GM21619 (cell line): ENCODE measurements around the gene ADAMTS17.

Experiments used
- ATAC-seq: cut with Tn5 transposase; IDR thresholded peaks from one replicate; pipeline ENCODE4 v1.9.1; 2021; ENCODE audit not compliant: unreplicated experiment

ADAMTS17 gene

DNA sequence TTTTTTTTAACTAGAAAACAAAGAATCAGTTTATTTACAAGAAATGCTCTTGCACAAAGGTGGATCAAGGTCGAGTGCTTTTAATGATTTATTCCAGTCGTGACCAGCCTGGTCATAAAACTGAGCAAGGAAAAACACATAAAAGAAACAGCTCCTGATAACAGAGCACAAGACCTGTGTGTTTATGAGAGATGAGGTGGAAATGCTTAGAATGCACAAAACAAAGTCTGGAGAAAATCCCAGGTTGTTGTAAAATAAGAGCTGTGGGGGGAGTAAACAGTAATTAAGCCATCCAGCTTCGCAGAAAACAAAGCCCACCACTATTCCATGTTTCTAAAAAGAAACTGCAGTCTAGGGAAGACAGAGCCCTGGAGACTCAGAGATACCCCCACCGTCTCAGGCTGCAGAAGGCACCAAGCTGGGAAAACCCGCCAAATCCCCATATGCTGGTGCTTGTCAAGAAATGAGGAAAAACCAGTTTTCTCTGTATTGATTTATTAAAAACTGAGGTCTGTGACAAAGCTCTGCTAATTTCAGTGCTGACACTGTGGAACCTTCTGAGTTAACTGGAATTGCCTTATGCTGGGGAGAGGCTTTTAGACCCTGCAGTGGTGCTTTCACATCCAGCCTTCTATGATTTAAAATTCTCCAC, 139.3 kb downstream of the ADAMTS17 start:
- no peak for ATAC-seq

DNA sequence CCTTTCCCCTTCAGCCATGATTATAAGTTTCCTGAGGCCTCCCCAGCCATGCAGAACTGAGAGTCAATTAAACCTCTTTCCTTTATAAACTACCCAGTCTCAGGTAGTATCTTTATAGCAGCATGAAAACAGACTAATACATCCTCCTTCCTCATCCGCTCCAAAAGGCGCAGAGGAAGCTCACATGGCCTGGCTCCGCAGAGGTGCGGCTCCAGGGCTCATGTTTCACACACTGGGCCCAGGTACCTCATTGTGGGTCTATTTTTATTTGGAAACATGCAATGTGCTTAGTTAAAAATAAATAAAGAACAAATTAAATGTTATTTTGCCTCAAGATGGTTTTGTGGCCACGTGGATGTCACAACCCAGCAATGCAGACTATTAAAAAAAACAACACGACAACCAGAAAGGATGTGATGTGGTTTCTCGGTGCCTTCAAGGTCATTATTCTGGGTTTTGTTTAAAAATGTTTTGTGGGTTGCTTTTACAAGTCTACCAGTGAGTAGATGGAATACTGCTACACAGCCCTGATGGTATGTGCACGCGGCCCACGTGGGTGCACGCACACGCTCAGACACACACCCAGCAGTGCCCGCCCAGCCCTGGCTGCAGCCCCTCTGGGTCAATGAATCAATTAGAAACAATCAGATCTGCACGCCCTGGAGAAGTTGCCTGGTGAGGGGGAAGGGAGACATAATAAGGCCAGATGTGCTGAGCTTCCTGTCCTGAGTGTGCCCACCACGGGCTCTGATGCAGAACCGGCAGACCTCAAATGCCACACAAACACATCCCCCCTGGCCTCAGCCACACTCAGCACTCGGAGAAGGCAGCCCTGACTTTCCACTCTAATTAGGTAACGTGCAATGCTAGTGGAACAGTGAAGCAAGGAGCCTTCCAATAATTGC, 140.1 kb downstream of the ADAMTS17 start:
- ATAC-seq: no peak

DNA sequence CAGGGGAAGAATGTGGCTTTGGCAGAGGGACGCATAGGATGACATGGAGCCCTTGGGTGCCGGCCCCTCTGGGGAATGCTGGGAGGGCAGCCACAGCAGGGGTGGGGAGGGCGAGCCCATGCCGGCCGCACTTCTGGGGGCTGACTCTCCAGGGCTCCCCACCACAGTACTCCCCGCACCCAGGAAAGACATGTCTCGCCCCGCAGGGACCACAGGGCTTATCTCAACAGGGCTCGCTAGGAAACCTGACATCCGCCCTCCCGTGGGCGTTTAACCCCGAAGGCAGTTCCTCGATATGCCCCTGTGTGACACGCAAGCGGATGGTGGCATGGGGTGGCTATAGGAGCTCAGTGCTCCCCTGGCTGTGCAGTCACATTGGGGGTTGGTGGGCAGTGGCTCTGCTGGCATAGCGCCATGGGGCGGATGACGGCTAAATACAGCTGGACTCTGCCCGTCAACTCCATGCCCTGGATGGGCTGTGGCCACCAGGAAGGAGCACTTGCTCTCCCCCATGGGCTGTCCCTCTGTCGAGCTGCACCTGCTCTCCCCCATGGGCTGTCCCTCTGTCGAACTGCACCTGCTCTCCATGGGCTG, 141.4 kb downstream of the ADAMTS17 start:
- ATAC-seq: no peak

DNA sequence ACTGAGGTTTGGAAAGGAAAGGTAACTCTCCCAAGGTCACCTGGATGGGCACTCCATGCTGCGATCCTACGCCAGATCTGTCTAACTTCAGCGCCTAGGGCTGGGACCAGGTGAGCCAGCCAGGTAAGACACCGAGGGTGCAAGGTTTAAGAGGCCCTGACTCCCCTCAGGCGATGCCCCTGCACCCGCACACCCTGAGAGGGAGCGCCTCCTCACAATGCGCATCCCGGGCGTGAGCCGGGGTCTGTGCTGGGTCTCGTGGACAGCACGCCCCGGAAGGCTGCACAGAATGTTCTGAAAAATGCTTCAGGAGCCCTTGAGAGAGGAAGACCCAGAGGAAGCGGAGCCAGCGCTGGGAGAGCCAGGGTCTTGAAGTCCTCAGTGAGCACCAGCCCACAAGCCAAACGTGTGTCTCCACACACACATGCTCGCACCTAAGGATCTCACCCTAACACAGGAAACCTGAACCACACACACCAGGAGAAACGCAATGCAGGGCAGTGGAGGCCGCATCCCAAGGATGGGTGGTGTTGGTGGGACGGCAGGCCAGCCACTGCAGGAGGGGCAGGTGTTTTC, 142.0 kb downstream of the ADAMTS17 start:
- no peak for ATAC-seq

DNA sequence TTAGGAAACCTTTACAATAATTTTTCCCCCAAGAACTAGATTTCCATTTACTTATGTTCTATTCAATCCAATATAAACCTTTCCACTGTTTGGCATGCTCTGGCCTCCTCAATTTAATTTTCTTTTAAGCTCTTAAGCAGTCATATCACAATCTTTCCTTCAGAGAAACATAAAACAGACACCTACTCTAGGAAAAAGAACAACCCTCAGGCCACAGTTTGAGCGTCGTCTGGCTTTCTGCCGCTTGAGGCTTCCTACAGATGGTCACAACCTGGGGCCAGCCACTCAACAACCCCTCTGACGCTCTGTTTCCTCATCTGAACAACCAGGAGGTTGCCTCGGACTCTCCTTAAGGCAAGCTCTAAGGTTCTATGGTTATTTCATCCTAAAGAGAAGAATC, 143.3 kb downstream of the ADAMTS17 start:
- ATAC-seq: no peak

DNA sequence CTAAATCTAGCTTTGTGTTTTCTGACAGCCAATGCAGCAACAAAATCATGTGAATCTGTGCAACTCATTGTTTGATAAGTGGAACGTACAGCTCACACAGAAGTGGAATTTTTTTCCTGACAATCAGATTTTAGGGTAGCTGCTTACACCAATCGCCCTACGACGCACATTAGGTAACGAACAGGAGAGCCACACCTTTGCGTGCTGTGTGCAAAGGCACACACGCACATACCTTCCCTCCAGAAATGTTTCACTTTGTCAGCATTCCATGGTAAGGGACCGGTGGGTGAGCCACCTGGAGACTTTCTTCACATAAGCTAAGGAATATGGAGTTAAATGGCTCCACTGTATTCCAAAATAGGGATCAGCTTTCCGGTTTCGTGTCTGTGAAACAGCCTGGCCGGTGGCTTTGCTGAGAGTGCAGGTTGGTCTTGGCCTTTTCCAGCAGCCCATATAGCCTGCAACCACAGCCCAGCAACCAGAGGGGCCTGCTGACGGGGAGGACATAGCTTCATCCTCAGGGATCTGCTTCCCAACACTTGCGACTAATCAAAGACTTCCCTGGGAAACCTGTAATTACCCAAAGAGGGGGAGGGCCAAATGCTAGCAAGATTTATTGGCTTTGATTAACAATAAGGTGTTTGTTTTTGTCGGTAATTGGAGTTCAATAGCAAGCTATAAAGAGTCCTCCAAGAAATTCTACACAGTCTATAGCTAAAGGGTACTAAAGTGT, 145.3 kb downstream of the ADAMTS17 start:
- no peak for ATAC-seq

DNA sequence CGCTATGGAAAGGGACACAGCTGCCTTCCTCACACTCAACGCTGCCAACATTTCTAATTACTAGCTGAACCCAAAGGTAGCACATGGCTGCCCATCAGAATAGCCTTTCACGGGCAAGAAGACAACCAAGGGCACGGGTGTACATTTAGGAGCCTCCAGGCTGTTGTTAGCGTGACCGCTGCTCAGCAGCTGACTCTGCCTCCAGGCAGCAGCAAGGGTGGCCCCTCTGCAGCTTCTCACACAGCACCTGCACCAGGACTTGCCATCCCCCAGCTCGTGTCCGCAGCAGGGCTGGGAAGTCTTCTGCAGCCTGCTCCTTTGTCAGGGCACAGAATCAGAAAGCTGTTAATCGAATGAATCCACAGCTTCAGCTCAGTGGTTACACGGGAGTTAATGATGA, 146.8 kb downstream of the ADAMTS17 start:
- ATAC-seq: no peak

DNA sequence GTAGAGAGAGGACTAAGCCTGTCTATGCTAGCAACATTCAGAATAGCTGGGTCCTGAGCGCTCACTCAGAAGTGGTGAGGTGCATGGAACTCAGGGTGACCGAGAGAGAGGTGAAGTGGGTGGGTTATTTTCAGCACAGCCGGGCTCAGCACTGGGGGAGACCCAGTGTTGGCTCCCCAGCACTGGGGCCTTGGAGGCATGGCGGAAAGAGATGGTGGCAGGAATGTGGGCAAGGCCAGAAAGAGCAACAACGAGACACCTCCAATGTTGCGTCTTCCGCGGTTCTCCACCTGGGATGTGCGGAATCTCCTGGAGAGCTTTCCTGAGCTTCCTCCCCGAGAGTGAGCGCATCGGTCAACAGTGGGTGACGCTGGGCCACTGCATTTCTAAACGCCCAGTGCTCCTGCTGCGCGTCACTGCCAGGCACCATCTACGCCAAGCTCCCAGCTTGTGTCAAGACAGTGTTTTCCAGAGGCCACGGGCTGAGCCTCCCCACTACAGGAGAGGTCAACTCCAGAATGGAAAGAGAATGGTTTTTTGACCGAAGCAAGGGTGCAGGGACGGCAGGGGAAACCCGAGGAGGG, 148.4 kb downstream of the ADAMTS17 start:
- ATAC-seq: no peak

DNA sequence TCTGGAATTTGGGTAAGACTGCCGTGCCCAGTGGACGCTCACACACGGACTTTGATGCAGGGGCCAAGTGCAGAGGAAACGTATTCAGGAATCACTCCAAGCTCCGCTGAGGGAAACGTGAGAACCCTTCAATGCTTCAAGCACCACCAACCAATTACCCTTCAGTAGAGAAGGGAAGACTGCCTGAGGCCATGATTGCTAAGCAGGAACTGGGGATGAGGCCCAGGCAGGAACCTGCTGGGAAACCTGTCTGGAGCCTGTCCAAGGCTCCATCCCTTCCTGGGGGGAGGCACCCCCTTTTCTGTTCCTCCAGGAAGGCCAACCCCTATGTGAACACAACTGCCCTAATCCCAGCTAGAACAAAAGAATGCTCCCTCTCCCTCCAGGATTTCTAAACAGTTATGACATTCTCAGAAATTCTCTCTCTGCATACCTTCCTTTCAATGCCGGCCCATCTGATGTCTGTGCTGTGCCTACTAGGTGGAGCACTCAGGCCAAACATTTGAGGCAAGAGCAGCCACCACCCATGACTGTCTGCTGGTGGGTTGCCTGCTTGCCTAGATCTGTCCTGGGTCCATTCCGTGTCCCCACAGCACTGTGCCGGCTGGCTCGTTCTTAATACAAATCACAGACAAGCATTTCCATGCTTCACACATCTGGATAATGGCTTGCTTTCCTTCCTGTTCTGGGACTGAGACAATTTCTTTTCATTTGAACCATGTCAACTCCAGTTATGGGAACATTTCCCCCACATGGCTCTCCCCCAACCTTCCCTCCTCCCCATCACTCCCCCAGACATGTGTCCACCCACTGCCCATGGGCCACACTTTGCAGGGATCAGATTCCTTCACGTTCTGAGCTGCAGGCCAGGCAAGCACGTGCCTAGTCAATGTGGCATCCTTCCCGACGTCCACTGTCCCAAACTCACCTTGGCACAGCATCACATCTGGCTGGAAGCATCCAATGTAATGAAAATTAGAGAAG, 149.4 kb downstream of the ADAMTS17 start:
- no peak for ATAC-seq

DNA sequence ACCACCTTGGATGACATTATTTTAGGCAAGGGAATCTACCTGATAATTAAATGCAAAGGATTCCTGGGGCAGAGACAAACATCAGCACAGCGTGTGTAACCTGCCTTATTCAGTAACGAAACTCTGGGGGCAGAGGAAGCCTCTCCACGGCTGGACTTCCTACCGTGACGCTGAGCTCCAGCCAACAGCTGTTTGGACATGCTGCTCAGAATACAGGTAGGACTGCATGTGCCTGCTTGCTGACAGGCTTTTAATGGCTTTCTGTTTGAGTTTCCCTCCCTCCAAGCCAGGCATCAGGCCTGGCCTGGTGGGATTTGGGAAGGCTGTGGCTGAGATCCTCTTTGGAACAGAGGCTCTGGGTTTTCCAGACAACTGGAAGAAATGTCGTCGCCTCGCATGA, 150.6 kb downstream of the ADAMTS17 start:
- no peak for ATAC-seq

DNA sequence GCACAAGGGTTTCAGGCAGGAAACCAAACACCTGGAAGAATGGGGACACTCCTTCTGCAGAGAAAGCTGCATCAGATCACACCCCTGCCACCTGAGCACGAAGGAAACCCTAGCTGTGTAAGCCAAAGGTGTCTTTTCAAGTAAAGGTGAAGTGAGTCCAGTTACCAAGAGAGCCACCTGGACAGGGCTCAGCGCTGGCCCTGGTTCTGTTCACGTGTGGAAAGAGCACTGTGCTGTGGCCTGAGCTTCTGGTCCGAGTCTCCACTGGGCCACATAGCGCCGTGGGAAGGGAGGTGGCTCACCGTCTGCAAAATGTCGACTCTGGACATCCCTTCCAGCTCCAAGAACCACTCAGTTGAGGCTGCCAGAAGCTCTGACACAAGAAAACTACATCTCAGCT, 151.1 kb downstream of the ADAMTS17 start:
- ATAC-seq: no peak

DNA sequence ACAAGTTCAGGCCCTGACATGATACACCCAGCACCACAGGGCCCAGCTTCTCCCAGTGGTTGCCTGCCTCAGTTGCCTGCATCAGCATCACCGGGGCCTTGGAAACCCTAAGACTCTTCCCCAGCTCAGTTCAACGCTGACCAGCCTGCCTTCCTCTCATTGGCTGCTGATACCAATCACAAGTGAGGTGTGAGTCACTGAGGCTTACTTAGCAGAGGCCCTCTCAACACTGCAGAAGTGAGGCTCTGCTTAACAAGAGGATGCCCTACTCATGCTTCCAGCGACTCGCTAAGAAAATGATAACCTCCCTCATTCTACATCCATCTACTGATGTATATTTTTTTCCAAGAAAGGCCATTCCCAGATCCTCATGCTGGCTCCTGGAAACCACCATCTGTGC, 151.9 kb downstream of the ADAMTS17 start:
- no peak for ATAC-seq

DNA sequence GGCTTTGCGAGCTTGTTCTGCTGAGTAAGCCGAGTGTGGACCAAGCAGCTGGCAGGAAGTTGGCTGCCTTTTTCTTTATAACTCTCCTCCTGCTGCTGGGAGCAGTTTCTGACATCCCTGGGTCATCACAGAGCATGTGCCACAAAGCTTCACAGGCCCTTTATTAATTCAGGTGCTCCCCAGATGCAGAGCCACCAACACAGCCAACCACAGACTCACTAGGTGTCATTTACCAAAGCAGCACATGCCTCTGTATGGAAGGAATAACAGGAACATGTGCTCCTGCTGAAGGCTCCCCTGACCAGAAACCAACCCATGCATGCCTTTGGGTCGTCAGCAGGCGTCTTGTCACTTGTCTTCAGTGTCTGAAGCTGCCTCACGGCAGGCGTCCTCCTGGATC, 152.5 kb downstream of the ADAMTS17 start:
- ATAC-seq: no peak

DNA sequence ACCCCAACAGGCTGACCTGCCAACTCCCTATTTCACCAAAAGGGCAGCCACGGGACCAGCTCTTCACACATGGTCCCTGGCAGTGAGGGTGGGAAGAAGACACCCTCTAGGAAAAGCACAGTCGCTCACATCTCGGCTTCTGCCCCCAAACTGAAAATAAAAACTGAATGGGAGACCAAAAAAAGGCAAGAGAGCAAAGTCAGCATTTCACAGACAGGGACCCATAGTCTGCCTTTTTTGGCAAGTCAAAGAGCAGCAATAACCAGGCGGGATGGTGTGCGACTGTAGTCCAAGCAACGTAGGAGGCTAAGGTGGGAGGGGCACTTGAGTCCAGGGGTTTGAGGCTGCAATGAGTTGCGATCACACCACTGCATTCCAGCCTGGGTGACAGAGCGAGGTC, 154.1 kb downstream of the ADAMTS17 start:
- no peak for ATAC-seq

DNA sequence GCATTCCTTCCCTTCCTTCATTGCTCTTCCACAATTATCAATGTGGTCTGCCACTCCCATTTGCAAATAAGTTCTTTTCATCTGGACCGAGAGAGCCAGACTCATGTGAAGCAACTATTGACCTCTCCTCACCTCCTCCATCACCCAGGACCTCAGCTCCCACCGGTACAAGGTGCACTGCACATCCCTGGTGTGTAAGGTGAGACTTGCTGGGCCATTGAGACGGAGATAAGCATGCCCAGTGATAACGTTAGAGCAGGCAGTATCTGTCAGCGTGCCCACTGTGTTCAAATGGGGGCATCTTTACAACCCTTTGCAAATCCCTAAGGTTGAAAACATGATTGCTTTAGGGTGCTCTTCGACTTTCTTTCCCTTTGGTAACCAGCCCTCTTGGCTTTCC, 154.8 kb downstream of the ADAMTS17 start:
- no peak for ATAC-seq

DNA sequence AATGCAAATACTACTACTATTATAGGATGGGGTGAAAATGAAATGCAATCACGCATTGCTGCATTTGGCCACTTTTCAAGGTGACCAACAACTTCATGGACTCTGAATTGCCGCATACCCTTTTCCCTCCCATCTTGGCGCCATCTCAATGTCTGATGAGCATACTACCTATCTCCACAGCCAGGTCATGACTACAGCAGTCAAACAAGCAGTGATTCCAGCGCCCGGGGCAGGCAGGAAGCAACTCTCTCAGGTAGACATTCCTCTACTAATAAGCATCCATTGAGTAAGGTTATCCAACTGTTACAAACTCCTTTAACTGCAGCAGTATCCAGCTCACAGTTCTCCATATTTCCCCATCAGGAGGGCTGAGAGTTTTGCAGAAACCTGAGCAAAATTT, 155.4 kb downstream of the ADAMTS17 start:
- ATAC-seq: no peak

DNA sequence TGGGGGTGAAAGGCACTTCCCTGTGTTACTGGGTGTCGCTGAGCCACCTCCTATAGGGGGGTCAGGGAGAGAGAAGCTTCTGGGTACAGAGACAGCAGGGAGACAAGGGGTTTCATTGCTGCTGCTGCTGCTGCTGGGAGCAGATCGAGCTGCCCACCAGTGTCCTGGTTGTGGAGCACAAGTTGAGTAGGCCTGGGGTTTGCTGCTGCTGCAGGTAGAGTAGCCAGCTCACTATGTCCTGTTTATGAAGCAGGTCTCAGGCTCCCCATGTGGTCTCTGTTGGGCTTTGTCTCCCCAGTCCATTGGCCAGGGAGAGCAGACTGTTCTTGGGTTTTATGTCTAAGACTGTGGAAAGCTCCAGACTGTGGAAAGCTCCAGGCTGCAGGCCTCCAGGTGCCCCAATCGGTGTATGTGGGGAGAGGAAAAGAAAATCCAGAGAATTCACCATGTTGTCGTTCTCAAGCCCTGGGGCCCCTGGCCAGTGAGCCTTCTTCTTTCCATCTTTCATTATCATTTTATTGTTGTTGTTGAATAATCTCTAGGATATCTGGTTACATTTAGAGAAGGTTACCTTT, 157.8 kb downstream of the ADAMTS17 start:
- ATAC-seq: no peak

DNA sequence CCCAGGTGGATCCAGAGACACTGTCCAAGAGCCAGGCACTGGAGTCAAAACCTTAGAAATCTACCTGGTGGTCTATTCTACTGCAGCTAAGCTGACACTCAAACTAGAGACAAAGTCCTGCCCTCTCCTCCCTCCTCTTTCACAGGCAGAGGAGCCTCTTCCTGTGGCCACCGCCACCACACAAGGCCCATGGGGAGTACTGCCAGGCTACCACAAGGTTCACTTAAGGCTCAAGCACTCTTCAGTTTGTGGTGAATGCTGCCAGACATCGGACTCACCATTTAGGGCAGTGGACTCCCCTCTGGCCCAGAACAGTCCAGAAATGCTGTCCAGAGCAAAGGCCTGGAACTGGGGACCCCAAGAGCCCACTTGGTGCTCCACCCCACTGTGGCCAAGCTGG, 160.9 kb downstream of the ADAMTS17 start:
- ATAC-seq: no peak

DNA sequence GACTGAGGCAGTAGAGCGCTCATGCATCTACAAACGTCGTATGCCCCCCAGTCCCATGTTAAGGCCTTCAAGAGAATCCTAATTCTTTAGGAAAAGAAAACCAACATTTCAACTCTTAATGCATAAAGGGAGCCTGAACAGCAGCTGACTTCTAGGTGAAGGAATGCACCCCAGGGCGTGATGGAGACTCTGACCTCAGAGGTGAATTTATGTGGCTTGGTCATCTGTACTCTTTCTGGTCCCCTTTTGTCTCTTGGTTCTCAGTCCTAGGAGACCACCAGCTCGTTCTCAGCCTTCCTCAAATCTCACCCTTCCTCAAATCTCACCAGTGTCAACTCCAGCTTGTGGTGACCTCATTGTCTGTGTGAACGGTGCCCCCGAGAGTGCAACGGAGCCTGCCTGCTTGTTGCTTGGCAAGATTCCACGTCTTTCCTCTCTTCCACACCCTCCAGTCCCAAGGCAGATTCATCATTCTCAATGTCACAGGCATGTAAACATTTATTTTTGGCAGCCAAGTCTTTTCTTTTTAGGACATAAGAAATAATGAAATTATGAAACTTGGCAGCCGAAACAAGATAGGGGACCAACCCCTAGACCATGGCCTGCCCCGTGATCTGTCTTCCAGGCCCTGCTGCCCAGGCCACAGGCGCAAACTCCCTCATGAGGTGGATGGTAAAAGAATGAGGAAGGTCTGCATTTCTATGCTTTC, 166.2 kb downstream of the ADAMTS17 start:
- ATAC-seq: no peak
